IPS-18a (cell line): ENCODE data around the gene CHD3.

ENCODE experiments used
- H3K27ac ChIP-seq: one replicate; pipeline ENCODE4 v1.5.1; 2013; ENCODE audit warnings: low read length
- H3K27me3 ChIP-seq: one replicate; pipeline ENCODE4 v1.6.1; 2013; ENCODE audit warnings: mild to moderate bottlenecking, low read length; ENCODE audit not compliant: control insufficient read depth, insufficient read depth
- H3K36me3 ChIP-seq: one replicate; pipeline ENCODE4 v1.6.1; 2013; ENCODE audit warnings: low read depth, low read length; ENCODE audit not compliant: control insufficient read depth
- H3K4me1 ChIP-seq: one replicate; pipeline ENCODE4 v1.6.1; 2013; ENCODE audit warnings: low read depth, low read length; ENCODE audit not compliant: control insufficient read depth
- H3K4me3 ChIP-seq: one replicate; pipeline ENCODE4 v1.5.1; 2013; ENCODE audit warnings: low read length
- H3K9ac ChIP-seq: one replicate; pipeline ENCODE4 v1.6.1; 2013; ENCODE audit warnings: mild to moderate bottlenecking, low read length, moderate library complexity
- H3K9me3 ChIP-seq: one replicate; pipeline ENCODE4 v1.6.1; 2013; ENCODE audit warnings: low read depth, low read length; ENCODE audit not compliant: control insufficient read depth

The CHD3 gene

DNA sequence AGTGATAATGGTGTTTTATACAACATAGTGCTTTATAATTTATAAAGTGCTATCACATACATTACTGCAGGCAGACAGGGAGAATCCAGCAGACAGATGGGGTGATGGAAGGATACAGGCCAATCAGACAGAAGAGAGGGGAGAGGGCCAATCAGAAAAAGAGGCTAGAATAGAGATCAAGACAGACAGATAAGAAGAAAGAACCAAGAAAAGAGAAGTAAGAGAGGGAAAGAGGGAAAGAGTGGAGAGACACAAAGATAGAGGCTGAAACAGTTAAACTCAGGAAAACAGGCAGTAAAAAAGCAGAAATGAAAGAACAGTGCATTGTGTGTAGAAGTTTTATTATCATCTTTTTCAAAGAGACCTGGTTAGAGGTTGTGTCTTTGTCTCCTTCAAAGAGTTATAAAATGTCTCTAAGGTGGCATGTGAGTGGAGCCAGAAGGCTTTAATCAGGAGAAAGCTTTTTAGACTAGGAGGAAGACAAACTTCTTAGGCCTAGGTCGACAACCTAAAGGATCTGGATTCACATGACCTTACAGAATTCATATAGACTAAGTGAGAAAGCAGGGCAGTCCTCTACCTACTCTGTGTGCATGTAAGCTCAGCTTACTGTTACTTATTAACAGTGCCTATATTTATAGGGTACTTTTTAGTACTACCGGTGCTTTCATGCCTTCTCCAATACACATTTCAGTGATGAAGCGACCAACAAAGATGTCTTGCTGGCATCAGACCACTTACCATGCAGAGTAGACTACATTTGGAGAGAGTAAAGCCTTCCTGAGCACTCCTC is 8.3 kb upstream of the CHD3 start:
- Histone ChIP-seq H3K27me3 (no peaks in the 10 kb centered on the region), H3K27ac (no peak overlapping the region), H3K4me1 (peaks cover 7% of the 10 kb centered on the region), H3K9me3 (no peaks in the 10 kb centered on the region), H3K4me3 (no peak overlapping the region), H3K36me3 (peaks cover 4% of the 10 kb centered on the region), H3K9ac (no peak overlapping the region)

DNA sequence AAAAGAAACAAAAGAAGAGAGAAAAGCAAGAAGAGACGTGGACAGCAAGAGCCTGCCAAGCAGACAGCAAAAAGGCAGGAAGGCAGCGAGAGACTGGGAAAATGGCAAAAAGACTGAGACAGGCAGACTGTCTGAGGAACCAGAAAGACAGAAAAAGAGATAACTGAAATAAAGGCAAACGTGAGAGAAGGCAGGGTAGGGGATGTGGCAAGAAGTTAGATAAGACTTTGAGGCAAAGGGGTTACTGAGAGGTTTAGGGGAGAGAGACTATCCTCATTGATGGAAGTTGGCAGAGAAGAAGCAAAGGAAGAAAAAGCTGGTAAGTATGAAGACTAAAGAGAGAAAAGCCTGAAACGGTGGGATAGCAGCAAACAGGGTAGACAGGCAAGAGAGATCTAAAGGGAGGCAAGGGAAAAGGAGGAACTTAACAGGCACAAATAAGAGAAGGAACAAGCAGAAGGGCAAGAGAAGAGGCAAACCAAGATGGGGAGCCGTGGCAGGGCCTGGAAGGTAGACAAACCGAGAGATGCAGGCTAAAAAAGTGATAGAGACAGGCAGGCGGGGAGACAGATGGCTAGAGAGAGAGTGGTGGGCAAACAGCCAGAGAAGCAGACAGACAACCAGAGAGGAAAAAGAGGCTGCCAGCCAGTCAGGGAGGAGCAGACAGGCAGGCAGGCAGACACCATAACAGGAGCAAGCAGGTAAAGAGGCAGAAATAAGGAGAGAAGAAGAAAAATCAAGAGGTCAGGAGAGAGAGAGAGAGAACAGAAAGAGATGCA is 7.1 kb upstream of the CHD3 start:
- no peak overlapping the region for H3K27ac ChIP-seq
- H3K9me3 ChIP-seq, result no peaks in the 10 kb centered on the region
- no peak overlapping the region for H3K9ac ChIP-seq
- peaks cover 11% of the 10 kb centered on the region for H3K27me3 ChIP-seq
- no peak overlapping the region for H3K4me3 ChIP-seq
- H3K36me3 ChIP-seq, result peaks cover 4% of the 10 kb centered on the region
- peaks cover 7% of the 10 kb centered on the region for H3K4me1 ChIP-seq

DNA sequence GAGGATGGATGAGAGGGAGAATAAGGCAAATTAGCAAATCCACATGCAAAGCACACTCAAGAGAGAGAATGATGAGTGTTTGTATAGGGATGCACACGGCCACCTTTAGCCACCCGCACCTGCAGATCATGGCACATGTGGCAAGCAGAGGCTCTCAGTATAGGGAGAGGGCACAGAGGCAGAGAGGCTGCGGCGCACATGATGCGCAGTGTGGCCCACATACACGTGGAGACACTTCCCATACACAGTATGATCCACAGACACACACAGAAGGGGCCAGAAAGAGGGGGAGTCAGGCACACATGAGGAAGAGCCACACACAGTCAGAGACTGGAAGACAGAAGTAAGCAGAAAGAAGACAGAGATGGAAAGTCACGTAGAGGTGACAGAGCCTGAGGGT is 6.5 kb upstream of the CHD3 start:
- H3K27me3 ChIP-seq, result peaks cover 17% of the 10 kb centered on the region
- no peak overlapping the region for H3K27ac ChIP-seq
- H3K9me3 ChIP-seq, result no peaks in the 10 kb centered on the region
- H3K4me3 ChIP-seq, result no peak overlapping the region
- H3K4me1 ChIP-seq, result peaks cover 11% of the 10 kb centered on the region
- H3K36me3 ChIP-seq, result peaks cover 4% of the 10 kb centered on the region
- H3K9ac ChIP-seq, result no peak overlapping the region

DNA sequence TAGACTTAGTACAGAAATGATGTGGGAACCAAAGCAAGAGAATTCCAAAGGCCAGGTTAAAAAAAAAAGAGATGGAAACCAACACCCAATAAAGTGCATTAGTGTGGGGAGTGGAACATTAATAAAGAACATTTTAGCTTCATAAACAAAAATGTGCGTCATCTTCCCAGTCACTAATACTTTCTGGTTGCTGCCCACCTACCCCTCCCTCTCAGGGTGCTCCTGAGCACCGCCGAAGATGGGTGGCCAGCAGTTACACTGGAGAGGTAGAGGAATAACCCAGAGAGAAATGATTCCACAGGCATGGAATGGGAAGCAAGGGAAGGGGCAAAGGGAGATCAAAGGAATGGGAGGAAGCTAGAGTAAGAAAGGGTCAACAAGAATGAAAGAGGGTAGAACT is 6.0 kb upstream of the CHD3 start:
- H3K9ac ChIP-seq, result no peak overlapping the region
- no peak overlapping the region for H3K27ac ChIP-seq
- no peaks in the 10 kb centered on the region for H3K9me3 ChIP-seq
- peaks cover 18% of the 10 kb centered on the region for H3K27me3 ChIP-seq
- peaks cover 4% of the 10 kb centered on the region for H3K36me3 ChIP-seq
- no peak overlapping the region for H3K4me3 ChIP-seq
- peaks cover 12% of the 10 kb centered on the region for H3K4me1 ChIP-seq

DNA sequence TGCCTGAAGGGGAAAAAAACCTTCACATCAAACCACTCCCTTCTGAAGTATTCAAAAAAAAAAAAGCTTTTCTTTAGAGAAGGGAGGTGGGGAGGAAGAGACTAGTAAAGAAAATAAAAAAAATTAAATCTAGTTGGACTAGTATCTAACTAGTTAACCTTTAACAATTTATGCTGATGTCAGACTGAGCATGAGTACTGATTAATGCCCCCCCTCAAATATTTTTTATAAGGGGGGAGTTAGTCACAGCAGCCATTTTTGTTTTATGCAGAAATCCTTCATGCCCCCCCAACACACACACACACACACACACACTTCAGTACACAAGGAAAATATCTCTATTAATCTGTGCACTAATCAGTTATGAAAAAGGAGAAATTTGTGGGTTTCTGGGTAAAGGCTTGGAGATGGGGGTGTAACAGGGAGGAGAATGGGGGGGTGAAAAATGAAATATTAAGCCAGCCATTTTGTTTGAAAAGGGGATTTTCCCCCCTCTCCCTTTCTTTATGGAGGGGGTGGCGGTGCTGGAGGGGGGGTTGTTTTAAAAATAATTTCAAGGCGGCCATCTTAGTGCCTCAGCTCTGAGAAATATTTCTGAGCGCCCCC is 4.7 kb upstream of the CHD3 start:
- Histone ChIP-seq H3K4me1 (peaks cover 24% of the 10 kb centered on the region), H3K27ac (no peak overlapping the region), H3K27me3 (peaks cover 18% of the 10 kb centered on the region), H3K36me3 (peaks cover 4% of the 10 kb centered on the region), H3K4me3 (no peak overlapping the region), H3K9ac (no peak overlapping the region), H3K9me3 (no peaks in the 10 kb centered on the region)

DNA sequence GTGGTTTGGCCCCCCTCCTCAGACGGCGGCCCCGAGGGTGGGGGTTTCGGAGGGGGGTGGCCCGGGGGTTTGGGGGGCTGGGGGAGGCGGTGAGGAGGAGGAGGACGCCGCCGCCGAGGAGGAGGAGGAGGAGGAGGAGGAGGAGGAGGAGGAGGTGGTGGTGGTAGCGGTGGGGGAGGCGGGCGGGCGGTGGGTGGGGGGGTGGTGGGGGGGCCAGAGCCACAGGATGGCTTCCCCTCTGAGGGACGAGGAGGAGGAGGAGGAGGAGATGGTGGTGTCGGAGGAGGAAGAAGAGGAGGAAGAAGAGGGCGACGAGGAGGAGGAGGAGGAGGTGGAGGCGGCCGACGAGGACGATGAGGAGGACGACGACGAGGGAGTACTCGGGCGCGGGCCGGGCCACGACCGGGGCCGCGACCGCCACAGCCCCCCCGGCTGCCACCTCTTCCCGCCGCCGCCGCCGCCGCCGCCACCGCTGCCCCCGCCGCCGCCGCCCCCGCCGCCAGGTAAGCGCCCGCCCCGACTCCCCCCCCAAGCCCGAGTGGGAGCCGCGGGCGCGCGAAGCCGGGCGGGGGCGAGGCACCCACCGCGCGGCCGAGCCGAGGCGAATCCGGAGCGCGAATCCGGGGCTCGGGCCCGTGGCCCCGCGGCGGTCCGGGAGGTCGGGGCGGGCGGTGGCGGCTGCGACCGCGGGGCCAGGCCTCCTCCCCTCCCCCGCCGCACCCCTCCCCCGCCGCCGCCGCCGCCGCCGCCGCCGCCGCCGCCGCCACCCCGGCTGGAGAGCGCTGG is 3.8 kb upstream of the CHD3 start:
- peaks cover 31% of the 10 kb centered on the region for H3K4me1 ChIP-seq
- H3K27ac ChIP-seq, result no peak overlapping the region
- no peaks in the 10 kb centered on the region for H3K9me3 ChIP-seq
- H3K27me3 ChIP-seq, result peaks cover 18% of the 10 kb centered on the region
- peaks cover 4% of the 10 kb centered on the region for H3K36me3 ChIP-seq
- H3K9ac ChIP-seq, result no peak overlapping the region
- peak overlapping the region; percentile 66 for H3K4me3 ChIP-seq

DNA sequence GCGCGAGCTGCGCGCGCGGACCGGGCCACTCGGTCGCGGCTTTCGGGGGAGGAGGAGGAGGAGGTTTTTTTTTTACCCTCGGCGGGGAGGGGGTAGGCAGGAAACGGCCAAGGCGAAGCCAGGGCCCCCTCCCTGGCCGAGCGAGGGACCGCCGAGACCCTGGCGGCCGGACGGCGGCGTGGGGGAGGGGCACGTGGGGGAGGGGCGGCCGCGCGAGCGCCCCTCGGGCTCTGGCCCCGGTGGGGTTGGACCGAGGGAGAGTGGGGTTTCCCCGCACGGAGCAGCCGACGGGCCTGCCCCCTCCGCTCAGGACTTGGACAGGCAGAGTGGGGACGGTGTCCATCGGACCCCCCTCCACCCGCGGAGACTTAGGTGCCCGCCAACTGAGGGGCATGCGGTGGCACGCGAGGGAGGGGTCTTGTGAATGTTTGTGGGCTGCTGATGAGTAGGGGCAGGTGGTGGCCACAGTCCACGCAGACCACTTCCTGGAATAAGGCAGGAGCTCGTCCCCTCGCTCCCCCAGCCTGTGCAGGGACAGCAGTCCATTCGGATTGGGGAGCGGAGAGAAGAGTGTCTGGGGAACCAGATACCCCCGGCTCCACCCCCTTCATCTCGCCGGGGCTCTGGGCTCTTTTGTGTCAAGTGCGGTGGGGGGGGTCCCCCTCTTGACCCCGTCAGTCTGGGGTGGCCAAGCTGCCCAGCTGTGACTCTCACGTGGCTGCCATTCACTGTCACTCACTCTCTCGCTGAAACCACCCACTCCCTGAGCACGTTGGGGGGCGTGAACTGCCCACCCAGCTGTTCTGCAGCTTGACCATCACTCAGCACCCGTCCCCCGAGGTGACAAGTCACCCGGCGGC is 3.0 kb upstream of the CHD3 start:
- Histone ChIP-seq H3K27me3 (peaks cover 18% of the 10 kb centered on the region), H3K27ac (no peak overlapping the region), H3K9ac (peak overlapping the region; percentile 39), H3K36me3 (peaks cover 4% of the 10 kb centered on the region), H3K4me3 (peak overlapping the region; percentile 66), H3K4me1 (peaks cover 31% of the 10 kb centered on the region), H3K9me3 (no peaks in the 10 kb centered on the region)

DNA sequence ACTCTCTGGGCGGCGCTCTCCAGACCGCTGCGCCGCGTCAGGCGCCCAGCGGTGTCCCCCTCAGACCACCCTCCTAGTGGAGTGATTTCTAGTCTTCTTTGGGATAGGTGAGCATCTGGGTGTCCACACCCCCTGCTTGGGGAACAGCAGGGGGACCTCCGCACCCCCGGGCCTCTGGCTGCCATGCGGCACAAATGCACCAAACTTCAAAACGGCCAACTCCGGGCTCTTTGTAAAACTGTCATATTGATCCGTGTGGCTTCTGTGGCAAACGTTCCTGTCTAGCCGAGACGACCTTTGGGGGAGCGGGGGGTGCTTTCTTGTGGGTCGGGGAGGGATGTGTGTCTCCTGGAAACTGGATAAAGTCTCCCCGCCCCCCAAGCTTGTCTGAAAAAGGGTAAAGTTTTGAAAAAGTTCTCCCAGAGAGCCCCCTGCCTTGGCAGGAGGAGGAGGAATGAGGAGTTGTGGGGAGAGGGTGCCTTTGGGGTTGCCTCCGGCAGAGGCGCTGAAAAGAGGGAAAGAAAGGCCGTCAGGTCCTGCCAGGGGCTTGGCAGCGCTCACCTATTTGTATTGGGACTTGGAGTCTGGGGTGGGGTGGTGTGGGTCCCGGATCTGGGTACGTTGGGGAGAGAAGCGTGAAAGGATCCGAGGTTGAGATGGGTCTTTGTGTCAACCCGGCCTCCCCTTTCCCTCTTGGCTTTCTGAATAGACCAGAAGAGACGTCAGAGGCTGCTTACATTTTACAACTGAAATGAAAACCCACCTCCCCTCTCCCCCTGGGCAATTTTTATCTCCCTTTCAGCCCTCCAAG is 2.2 kb upstream of the CHD3 start:
- Histone ChIP-seq H3K36me3 (no peaks in the 10 kb centered on the region), H3K4me1 (peaks cover 31% of the 10 kb centered on the region), H3K4me3 (peak overlapping the region; percentile 66), H3K27ac (no peak overlapping the region), H3K9me3 (no peaks in the 10 kb centered on the region), H3K27me3 (peaks cover 18% of the 10 kb centered on the region), H3K9ac (peak overlapping the region; percentile 4)

DNA sequence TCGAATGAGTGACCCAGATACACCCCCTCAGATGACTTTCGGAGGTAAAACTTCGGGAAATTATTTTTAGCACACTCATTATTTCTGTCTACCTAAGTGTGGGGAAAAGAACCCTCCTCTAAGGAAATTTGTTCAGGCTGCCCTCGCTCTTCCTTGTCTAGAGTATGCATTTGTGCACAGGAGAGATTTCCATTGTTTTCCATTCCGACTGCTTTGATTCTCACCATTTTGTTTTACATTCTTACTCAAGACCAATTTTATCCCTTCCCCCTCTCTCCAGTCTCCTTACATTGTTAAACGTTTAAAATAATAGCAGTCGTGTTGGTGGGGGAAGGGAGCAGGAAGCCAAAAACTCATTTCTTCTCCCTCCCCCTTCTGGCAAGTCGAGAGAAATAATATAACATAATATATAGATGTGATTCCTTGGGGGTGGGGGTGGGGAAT is 1.5 kb upstream of the CHD3 start:
- Histone ChIP-seq H3K4me3 (peak overlapping the region; percentile 66), H3K4me1 (peaks cover 31% of the 10 kb centered on the region), H3K27ac (no peak overlapping the region), H3K27me3 (peaks cover 18% of the 10 kb centered on the region), H3K9ac (peak overlapping the region; percentile 4), H3K9me3 (no peaks in the 10 kb centered on the region), H3K36me3 (no peaks in the 10 kb centered on the region)
